ENCODE data around the gene CD34.

GRCh38 chr1:207868251-207868773 is 42.6 kb downstream of the CD34 start:
- TF ChIP-seq CTCF (IDR thresholded peaks at IDR 0.05) (no peak), POLR2A (IDR thresholded peaks at IDR 0.05) (peak in 1 of 2 donors; percentile 55)
